IPS-15b (cell line): Measurements from ENCODE around the gene CACNB1.
A peak's percentile ranks its signal among the peaks of the same experiment; 100 is the strongest.

Experiments
- H3K27me3 ChIP-seq: one replicate; pipeline ENCODE4 v1.6.1; 2013; ENCODE audit warnings: low read length; ENCODE audit not compliant: control insufficient read depth, insufficient read depth
- H3K36me3 ChIP-seq: one replicate; pipeline ENCODE4 v1.6.1; 2013; ENCODE audit warnings: low read length; ENCODE audit not compliant: control insufficient read depth, insufficient read depth
- H3K4me1 ChIP-seq: one replicate; pipeline ENCODE4 v1.6.1; 2013; ENCODE audit warnings: mild to moderate bottlenecking, low read length; ENCODE audit not compliant: control insufficient read depth, insufficient read depth
- H3K4me3 ChIP-seq: one replicate; pipeline ENCODE4 v1.5.1; 2013; ENCODE audit warnings: low read depth, low read length
- H3K9ac ChIP-seq: one replicate; pipeline ENCODE4 v1.6.1; 2013; ENCODE audit warnings: low read depth, mild to moderate bottlenecking, low read length
- H3K9me3 ChIP-seq: one replicate; pipeline ENCODE4 v1.6.1; 2013; ENCODE audit warnings: mild to moderate bottlenecking, low read length; ENCODE audit not compliant: control insufficient read depth, insufficient read depth

Gene CACNB1

GRCh38 chr17:39151943-39152818, 45.3 kb downstream of the CACNB1 start:
- Histone ChIP-seq H3K4me3 (peak overlapping the region; percentile 98), H3K9ac (no peak overlapping the region)

GRCh38 chr17:39151150-39151942, 46.1 kb downstream of the CACNB1 start, which contains the start of gene PLXDC1:
Gene PLXDC1 (minus strand): TSS chr17:39151637. CDS start chr17:39151437, 200 bp downstream.
- Histone ChIP-seq H3K36me3 (no peaks in the 10 kb centered on the region), H3K4me1 (peaks cover 3% of the 10 kb centered on the region), H3K4me3 (peak within 1 kb of the TSS; percentile 98), H3K9ac (no peak within 1 kb of the TSS), H3K27me3 (peaks cover 26% of the 10 kb centered on the region), H3K9me3 (no peaks in the 10 kb centered on the region)

More at GRCh38 chr17:39151943-39152818, 45.3 kb downstream of the CACNB1 start:
- H3K36me3 ChIP-seq: no peaks in the 10 kb centered on the region
- no peaks in the 10 kb centered on the region for H3K9me3 ChIP-seq
- H3K27me3 ChIP-seq: peaks cover 26% of the 10 kb centered on the region
- peaks cover 3% of the 10 kb centered on the region for H3K4me1 ChIP-seq

GRCh38 chr17:39150795-39151149, 46.7 kb downstream of the CACNB1 start:
- peaks cover 3% of the 10 kb centered on the region for H3K4me1 ChIP-seq
- H3K4me3 ChIP-seq: peak overlapping the region; percentile 60
- no peaks in the 10 kb centered on the region for H3K36me3 ChIP-seq
- no peaks in the 10 kb centered on the region for H3K9me3 ChIP-seq
- H3K9ac ChIP-seq: no peak overlapping the region
- H3K27me3 ChIP-seq: peaks cover 26% of the 10 kb centered on the region

GRCh38 chr17:39150104-39150634, 47.3 kb downstream of the CACNB1 start:
- Histone ChIP-seq H3K9ac (no peak overlapping the region), H3K9me3 (no peaks in the 10 kb centered on the region), H3K27me3 (peaks cover 26% of the 10 kb centered on the region), H3K36me3 (no peaks in the 10 kb centered on the region), H3K4me3 (peak overlapping the region; percentile 60), H3K4me1 (peaks cover 3% of the 10 kb centered on the region)

- Histone ChIP-seq H3K4me1 (peaks cover 3% of the 10 kb centered on the region), H3K9me3 (no peaks in the 10 kb centered on the region), H3K36me3 (no peaks in the 10 kb centered on the region), H3K27me3 (peaks cover 26% of the 10 kb centered on the region), H3K9ac (no peak overlapping the region), H3K4me3 (no peak overlapping the region)
Measured at GRCh38 chr17:39147221-39148185, 50.0 kb downstream of the CACNB1 start.

GRCh38 chr17:39146273-39146672, 51.2 kb downstream of the CACNB1 start:
- Histone ChIP-seq H3K4me1 (peaks cover 3% of the 10 kb centered on the region), H3K27me3 (peaks cover 21% of the 10 kb centered on the region), H3K36me3 (no peaks in the 10 kb centered on the region), H3K9ac (no peak overlapping the region), H3K9me3 (no peaks in the 10 kb centered on the region), H3K4me3 (no peak overlapping the region)

GRCh38 chr17:39145143-39145542, 52.3 kb downstream of the CACNB1 start:
- H3K27me3 ChIP-seq: peaks cover 11% of the 10 kb centered on the region
- no peaks in the 10 kb centered on the region for H3K9me3 ChIP-seq
- H3K4me1 ChIP-seq: no peaks in the 10 kb centered on the region
- no peak overlapping the region for H3K4me3 ChIP-seq
- no peak overlapping the region for H3K9ac ChIP-seq
- H3K36me3 ChIP-seq: no peaks in the 10 kb centered on the region

- Histone ChIP-seq H3K27me3 (peaks cover 4% of the 10 kb centered on the region), H3K4me3 (no peak overlapping the region), H3K4me1 (no peaks in the 10 kb centered on the region)
Measured at GRCh38 chr17:39144416-39144840, 53.0 kb downstream of the CACNB1 start.

GRCh38 chr17:39143552-39144093, 53.8 kb downstream of the CACNB1 start:
- Histone ChIP-seq H3K4me1 (no peaks in the 10 kb centered on the region), H3K9ac (no peak overlapping the region), H3K36me3 (no peaks in the 10 kb centered on the region), H3K4me3 (no peak overlapping the region), H3K27me3 (no peaks in the 10 kb centered on the region), H3K9me3 (no peaks in the 10 kb centered on the region)

More at GRCh38 chr17:39144416-39144840, 53.0 kb downstream of the CACNB1 start:
- Histone ChIP-seq H3K9ac (no peak overlapping the region), H3K36me3 (no peaks in the 10 kb centered on the region), H3K9me3 (no peaks in the 10 kb centered on the region)

GRCh38 chr17:39141915-39142664, 55.4 kb downstream of the CACNB1 start:
- Histone ChIP-seq H3K9me3 (no peaks in the 10 kb centered on the region), H3K9ac (no peak overlapping the region), H3K4me3 (no peak overlapping the region), H3K27me3 (no peaks in the 10 kb centered on the region), H3K36me3 (no peaks in the 10 kb centered on the region), H3K4me1 (no peaks in the 10 kb centered on the region)
